Central memory CD8-positive, alpha-beta T cell (primary cell): ENCODE measurements around the gene TMEM51.
"Not testable (repeated sequence)": the region's sequence is repeated elsewhere in the genome, so short reads cannot be mapped to it uniquely, and the experiment has no call there.

Source experiments
- ATAC-seq: fragments of 150-1000 bp; cut with Tn5 transposase; replicated peaks from 2 replicates; pipeline ENCODE4 v1.10.0; 2022; ENCODE audit warnings: mild to moderate bottlenecking, moderate FRiP score, moderate number of reproducible peaks; ENCODE audit not compliant: poor library complexity, severe bottlenecking; ENCODE audit errors: extremely low read depth
- DNase-seq, 2 donors: peaks; one replicate each; pipeline ENCODE4 v3.0.0; 2021; ENCODE audit warnings: low spot score in 2 of 2
- H3K27ac Mint-ChIP-seq: one replicate; pipeline ENCODE4 v1.8.0; 2022; ENCODE audit warnings: low read depth, mild to moderate bottlenecking, moderate library complexity, mixed read lengths
- H3K27me3 Mint-ChIP-seq: one replicate; pipeline ENCODE4 v1.8.0; 2022; ENCODE audit warnings: mixed read lengths
- H3K36me3 Mint-ChIP-seq: one replicate; pipeline ENCODE4 v1.8.0; 2022; ENCODE audit warnings: mild to moderate bottlenecking, moderate library complexity, mixed read lengths; ENCODE audit not compliant: insufficient read depth
- H3K4me1 Mint-ChIP-seq: one replicate; pipeline ENCODE4 v1.8.0; 2022; ENCODE audit warnings: mixed read lengths
- H3K4me3 Mint-ChIP-seq: one replicate; pipeline ENCODE4 v1.8.0; 2022; ENCODE audit warnings: mild to moderate bottlenecking, moderate library complexity, mixed read lengths
- H3K9me3 Mint-ChIP-seq: one replicate; pipeline ENCODE4 v1.8.0; 2022; ENCODE audit warnings: mixed read lengths

The TMEM51 gene

DNA sequence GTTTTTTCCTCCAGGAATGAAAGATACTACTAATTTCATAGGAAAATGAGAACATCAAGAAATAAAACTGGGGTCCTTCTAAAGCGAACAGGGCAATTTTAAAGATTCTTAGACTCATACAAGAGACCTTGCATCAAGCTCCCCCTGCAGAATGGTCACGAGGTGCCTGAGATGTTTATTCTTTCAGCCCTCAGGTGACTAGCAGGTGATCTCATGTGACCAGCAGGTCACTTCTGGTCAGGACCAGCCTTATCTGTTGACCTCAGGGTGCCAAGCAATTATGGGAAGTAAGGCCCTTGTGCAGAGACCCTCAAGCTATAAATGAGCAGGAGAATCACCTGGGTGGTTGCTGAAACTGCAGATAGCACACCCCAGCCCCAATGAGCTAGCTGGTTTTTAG is 20.6 kb upstream of the TMEM51 start:
- no peak for DNase-seq
- H3K36me3 Mint-ChIP-seq = peaks cover 1% of the 10 kb centered on the region
- peaks cover 63% of the 10 kb centered on the region for H3K27me3 Mint-ChIP-seq
- H3K27ac Mint-ChIP-seq = no peak overlapping the region
- H3K4me3 Mint-ChIP-seq = no peak overlapping the region
- ATAC-seq = no peak
- H3K4me1 Mint-ChIP-seq = no peaks in the 10 kb centered on the region
- no peaks in the 10 kb centered on the region for H3K9me3 Mint-ChIP-seq

- no peak overlapping the region for H3K4me3 Mint-ChIP-seq
- ATAC-seq (no peak), DNase-seq (no peak)
- no peaks in the 10 kb centered on the region for H3K4me1 Mint-ChIP-seq
- no peaks in the 10 kb centered on the region for H3K9me3 Mint-ChIP-seq
- H3K36me3 Mint-ChIP-seq = peaks cover 1% of the 10 kb centered on the region
- H3K27me3 Mint-ChIP-seq = peaks cover 76% of the 10 kb centered on the region
- H3K27ac Mint-ChIP-seq = no peak overlapping the region
Measured at GRCh38 chr1:15134285-15134684, 19.3 kb upstream of the TMEM51 start.

- not testable (repeated sequence) for DNase-seq, H3K27ac Mint-ChIP-seq, H3K36me3 Mint-ChIP-seq, H3K4me1 Mint-ChIP-seq, ATAC-seq, H3K9me3 Mint-ChIP-seq, H3K4me3 Mint-ChIP-seq
- peaks cover 83% of the 10 kb centered on the region for H3K27me3 Mint-ChIP-seq
Measured at GRCh38 chr1:15135604-15136003, 17.9 kb upstream of the TMEM51 start.

DNA sequence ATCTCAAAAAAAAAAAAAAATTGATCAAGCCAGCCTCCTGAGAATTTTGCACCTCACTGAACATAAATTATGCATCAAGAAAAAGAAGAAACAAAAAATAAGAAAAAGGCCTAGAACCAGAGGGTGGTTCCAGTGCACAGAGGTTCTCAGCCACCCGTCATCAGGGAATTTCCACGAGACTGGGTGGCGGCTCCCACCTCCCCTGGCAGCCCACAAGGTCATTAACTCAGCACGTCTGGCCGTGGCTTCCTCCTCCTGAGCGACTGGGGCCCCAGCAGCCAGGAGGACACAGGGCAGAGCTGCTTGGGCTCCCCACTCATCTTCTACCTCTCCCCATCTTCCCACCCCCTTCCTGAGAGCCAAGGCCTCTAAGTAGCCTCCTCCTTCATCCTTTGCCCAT is 15.7 kb upstream of the TMEM51 start:
- H3K4me3 Mint-ChIP-seq = no peak overlapping the region
- no peaks in the 10 kb centered on the region for H3K4me1 Mint-ChIP-seq
- no peaks in the 10 kb centered on the region for H3K9me3 Mint-ChIP-seq
- ATAC-seq (no peak), DNase-seq (no peak)
- H3K36me3 Mint-ChIP-seq = peaks cover 1% of the 10 kb centered on the region
- H3K27me3 Mint-ChIP-seq = peaks cover 97% of the 10 kb centered on the region
- H3K27ac Mint-ChIP-seq = no peak overlapping the region

DNA sequence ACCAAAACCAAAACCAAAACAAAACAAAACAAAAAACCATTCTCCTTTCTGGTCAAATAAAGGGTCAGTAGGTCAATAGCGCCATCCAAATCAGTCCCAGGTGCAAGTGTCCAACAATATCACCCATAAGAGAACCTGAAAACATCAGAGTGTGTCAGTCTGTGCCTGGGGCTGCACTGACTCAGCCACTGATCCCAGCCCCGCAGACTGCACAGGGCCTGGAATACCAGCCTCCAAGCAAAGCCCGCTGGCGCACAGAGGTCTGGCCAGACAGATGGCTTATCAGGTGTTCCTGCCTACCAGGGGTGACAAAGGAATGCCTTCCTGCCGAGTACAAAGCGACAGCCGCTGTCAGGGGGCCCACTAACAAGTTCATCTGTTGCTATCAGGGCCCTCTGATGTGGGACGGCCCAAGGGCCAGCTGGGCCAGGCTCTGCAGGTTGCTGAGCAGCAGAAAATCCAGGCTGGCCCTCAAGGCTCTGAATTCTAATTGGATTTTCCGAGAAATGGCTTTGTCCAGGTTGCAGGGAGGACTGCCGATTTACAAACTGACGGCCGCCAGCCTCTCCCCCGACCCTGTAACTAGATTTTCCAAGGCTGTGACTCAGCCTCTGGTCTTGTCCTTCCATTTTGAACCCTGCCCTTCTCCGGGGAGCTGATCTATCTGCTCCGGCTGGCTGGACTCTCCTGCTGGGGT is 13.7 kb upstream of the TMEM51 start:
- no peak overlapping the region for H3K4me3 Mint-ChIP-seq
- no peak overlapping the region for H3K27ac Mint-ChIP-seq
- no peaks in the 10 kb centered on the region for H3K4me1 Mint-ChIP-seq
- ATAC-seq (no peak), DNase-seq (no peak)
- no peaks in the 10 kb centered on the region for H3K9me3 Mint-ChIP-seq
- H3K36me3 Mint-ChIP-seq = no peaks in the 10 kb centered on the region
- H3K27me3 Mint-ChIP-seq = peaks cover 92% of the 10 kb centered on the region

GRCh38 chr1:15141935-15142539 is 11.5 kb upstream of the TMEM51 start:
- no peak for DNase-seq
- no peak overlapping the region for H3K4me3 Mint-ChIP-seq
- no peak for ATAC-seq
- peaks cover 89% of the 10 kb centered on the region for H3K27me3 Mint-ChIP-seq
- H3K9me3 Mint-ChIP-seq = no peaks in the 10 kb centered on the region
- no peak overlapping the region for H3K27ac Mint-ChIP-seq
- no peaks in the 10 kb centered on the region for H3K36me3 Mint-ChIP-seq
- H3K4me1 Mint-ChIP-seq = no peaks in the 10 kb centered on the region

DNA sequence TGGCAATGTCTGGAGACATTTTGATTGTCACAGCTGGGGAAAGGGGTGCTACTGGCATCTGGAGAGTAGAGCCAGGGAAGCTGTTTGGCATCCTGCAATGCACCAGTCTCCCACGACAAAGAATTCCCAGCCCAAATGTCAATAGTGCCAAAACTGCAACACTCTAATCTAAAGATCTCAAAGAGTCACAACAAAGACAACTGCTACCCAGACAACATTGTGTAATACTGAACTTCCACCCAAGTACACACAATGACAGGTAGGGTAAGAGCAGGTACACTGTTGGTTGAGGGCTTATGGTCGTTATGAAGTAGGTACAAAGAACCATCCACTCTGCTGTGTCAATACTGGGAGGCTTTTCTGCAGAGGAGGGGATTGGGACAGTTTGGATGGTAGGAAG is 8.2 kb upstream of the TMEM51 start:
- no peak overlapping the region for H3K27ac Mint-ChIP-seq
- peaks cover 90% of the 10 kb centered on the region for H3K27me3 Mint-ChIP-seq
- H3K36me3 Mint-ChIP-seq = no peaks in the 10 kb centered on the region
- no peaks in the 10 kb centered on the region for H3K4me1 Mint-ChIP-seq
- H3K4me3 Mint-ChIP-seq = no peak overlapping the region
- DNase-seq (no peak), ATAC-seq (no peak)
- no peaks in the 10 kb centered on the region for H3K9me3 Mint-ChIP-seq

- Mint-ChIP-seq H3K4me3 (no peak overlapping the region), H3K9me3 (no peaks in the 10 kb centered on the region), H3K27ac (no peak overlapping the region), H3K4me1 (no peaks in the 10 kb centered on the region), H3K36me3 (no peaks in the 10 kb centered on the region), H3K27me3 (peaks cover 90% of the 10 kb centered on the region)
- DNase-seq (no peak), ATAC-seq (no peak)
Measured at GRCh38 chr1:15146142-15146680, 7.3 kb upstream of the TMEM51 start.

DNA sequence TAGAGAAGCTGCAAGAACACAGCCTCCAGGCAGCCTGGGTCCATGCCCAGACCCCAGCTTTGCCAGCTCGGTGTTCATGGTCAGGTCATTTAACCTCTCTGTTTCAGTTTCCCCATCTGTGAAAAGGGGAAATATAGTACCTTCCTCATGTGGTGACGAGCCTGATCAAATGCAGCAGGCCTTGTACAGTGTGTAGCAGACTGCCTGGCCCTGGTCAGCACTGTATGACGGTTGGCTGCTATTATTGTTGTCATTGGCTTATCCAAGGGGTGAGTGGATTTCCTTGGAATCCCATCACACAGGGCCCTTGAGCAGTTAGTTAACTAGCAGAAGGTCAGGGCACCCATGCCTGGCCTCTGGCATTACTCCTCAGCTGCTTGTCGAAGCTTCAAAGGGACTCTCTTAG is 6.6 kb upstream of the TMEM51 start:
- ATAC-seq (no peak), DNase-seq (no peak)
- Mint-ChIP-seq H3K4me3 (no peak overlapping the region), H3K36me3 (no peaks in the 10 kb centered on the region), H3K27me3 (peaks cover 91% of the 10 kb centered on the region), H3K9me3 (no peaks in the 10 kb centered on the region), H3K27ac (no peak overlapping the region), H3K4me1 (no peaks in the 10 kb centered on the region)

DNA sequence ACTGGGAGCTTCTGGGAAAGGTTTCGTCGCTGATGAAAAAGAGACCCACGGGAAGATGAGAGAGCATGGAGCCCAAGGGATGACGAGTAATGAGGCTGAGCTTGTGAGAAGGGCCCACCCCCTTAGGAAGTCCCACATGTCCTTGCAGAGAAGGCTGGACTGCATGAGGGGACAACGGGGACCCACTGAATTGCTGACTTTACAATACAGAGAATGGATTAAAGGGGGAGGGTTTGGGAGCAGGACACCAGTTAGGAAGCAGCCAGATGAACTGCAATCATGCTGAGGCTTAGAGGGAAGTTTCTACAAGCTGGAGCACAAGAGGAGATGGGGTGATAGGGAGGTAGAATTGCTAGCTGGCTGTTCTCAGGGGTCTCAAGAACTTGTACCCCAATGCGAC is 5.5 kb upstream of the TMEM51 start:
- no peaks in the 10 kb centered on the region for H3K36me3 Mint-ChIP-seq
- peaks cover 90% of the 10 kb centered on the region for H3K27me3 Mint-ChIP-seq

GRCh38 chr1:15148475-15148874 is 5.1 kb upstream of the TMEM51 start:
- DNase-seq (no peak), ATAC-seq (no peak)
- H3K36me3 Mint-ChIP-seq = no peaks in the 10 kb centered on the region
- peaks cover 85% of the 10 kb centered on the region for H3K27me3 Mint-ChIP-seq
- no peaks in the 10 kb centered on the region for H3K4me1 Mint-ChIP-seq
- H3K4me3 Mint-ChIP-seq = no peak overlapping the region
- no peaks in the 10 kb centered on the region for H3K9me3 Mint-ChIP-seq
- H3K27ac Mint-ChIP-seq = no peak overlapping the region

More for the DNA sequence above, 5.5 kb upstream of the TMEM51 start:
- ATAC-seq (no peak), DNase-seq (no peak)
- Mint-ChIP-seq H3K4me1 (no peaks in the 10 kb centered on the region), H3K4me3 (no peak overlapping the region), H3K9me3 (no peaks in the 10 kb centered on the region), H3K27ac (no peak overlapping the region)

DNA sequence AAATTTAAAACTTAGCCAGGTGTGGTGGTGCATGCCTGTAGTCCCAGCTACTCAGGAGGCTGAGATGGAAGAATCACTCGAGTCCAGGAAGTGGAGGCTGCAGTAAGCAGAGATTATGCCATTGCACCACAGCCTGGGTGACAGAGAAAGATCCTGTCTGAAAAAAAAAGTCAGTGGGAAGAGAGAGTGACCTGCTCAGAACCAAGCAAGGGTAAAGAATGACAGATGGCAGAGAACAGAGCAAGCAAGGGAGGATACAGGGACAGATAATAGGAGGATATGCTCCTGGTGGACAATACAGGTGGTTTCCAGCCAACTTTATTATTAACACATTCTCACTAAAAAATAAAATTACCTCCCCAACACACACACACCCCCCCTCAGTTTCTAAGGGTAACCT is 4.6 kb upstream of the TMEM51 start:
- no peak overlapping the region for H3K27ac Mint-ChIP-seq
- H3K4me1 Mint-ChIP-seq = no peaks in the 10 kb centered on the region
- H3K36me3 Mint-ChIP-seq = no peaks in the 10 kb centered on the region
- H3K27me3 Mint-ChIP-seq = peaks cover 84% of the 10 kb centered on the region
- no peaks in the 10 kb centered on the region for H3K9me3 Mint-ChIP-seq
- no peak for DNase-seq
- no peak for ATAC-seq
- H3K4me3 Mint-ChIP-seq = no peak overlapping the region

- H3K4me1 Mint-ChIP-seq = peaks cover 2% of the 10 kb centered on the region
- H3K27me3 Mint-ChIP-seq = peaks cover 84% of the 10 kb centered on the region
- ATAC-seq = no peak
Measured at GRCh38 chr1:15150376-15150775, 3.2 kb upstream of the TMEM51 start.

More at GRCh38 chr1:15150376-15150775, 3.2 kb upstream of the TMEM51 start:
- Mint-ChIP-seq H3K27ac (no peak overlapping the region), H3K36me3 (no peaks in the 10 kb centered on the region), H3K4me3 (no peak overlapping the region), H3K9me3 (no peaks in the 10 kb centered on the region)
- DNase-seq = no peak
